K562 (cell line): ENCODE results near the gene DNAAF3. TPM values are rescaled to one million over a fixed set of nuclear protein-coding genes. Genes with fewer than 3 reads are reported as not detected.

ENCODE experiments used
- BRF2 ChIP-seq: IDR thresholded peaks from 3 replicates; pipeline ENCODE4 v1.6.1; 2011; ENCODE audit warnings: borderline replicate concordance, mild to moderate bottlenecking; ENCODE audit not compliant: insufficient read length, insufficient read depth
- CEBPZ ChIP-seq: fragments of 150-350 bp; IDR thresholded peaks from 2 replicates; pipeline ENCODE4 v1.6.1; 2014; ENCODE audit warnings: low read depth, mild to moderate bottlenecking, low read length, borderline replicate concordance
- DMBX1 ChIP-seq: fragments of 250-450 bp; sonication (Bioruptor Pico); IDR thresholded peaks from 2 replicates; pipeline ENCODE4 v1.8.0; 2022; ENCODE audit warnings: inconsistent platforms, mild to moderate bottlenecking, moderate library complexity, borderline replicate concordance
- E2F3 ChIP-seq: fragments of 250-450 bp; sonication (Bioruptor Pico); IDR thresholded peaks from 2 replicates; pipeline ENCODE4 v1.4.0; 2020; ENCODE audit warnings: mild to moderate bottlenecking
- HDAC3 ChIP-seq: fragments of 450-650 bp; IDR thresholded peaks from 2 replicates; pipeline ENCODE4 v1.6.1; 2018; ENCODE audit warnings: borderline replicate concordance, mild to moderate bottlenecking, moderate library complexity; ENCODE audit not compliant: partially characterized antibody
- IRF9 ChIP-seq: fragments of 450-650 bp; IDR thresholded peaks from 2 replicates; pipeline ENCODE4 v1.6.1; 2016; ENCODE audit warnings: missing biosample characterization, missing genetic modification characterization
- MEF2A ChIP-seq: IDR thresholded peaks from 2 replicates; pipeline ENCODE4 v1.6.1; 2011; ENCODE audit warnings: low read depth, mild to moderate bottlenecking, low read length, moderate library complexity; ENCODE audit not compliant: control insufficient read depth
- MYC ChIP-seq, 2 experiments: fragments of 250-450 bp in 1 of 2; sonication (Bioruptor Pico) in 1 of 2; IDR thresholded peaks; 2 replicates each; pipeline versions ENCODE4 v1.5.1 to v1.6.1; 2012 to 2021; ENCODE audit warnings: low read depth in 2 of 2, borderline replicate concordance in 1 of 2, improper control_type of control experiment in 1 of 2, low read length in 1 of 2, mild to moderate bottlenecking in 1 of 2, moderate library complexity in 1 of 2
- NFXL1 ChIP-seq: fragments of 450-650 bp; formaldehyde crosslinking; IDR thresholded peaks from 2 replicates; pipeline ENCODE4 v1.4.0; 2021; ENCODE audit warnings: mild to moderate bottlenecking
- NR2C1 ChIP-seq, 2 experiments: fragments of 450-650 bp; IDR thresholded peaks; 2 replicates each; pipeline ENCODE4 v1.6.1; 2017; ENCODE audit warnings: mild to moderate bottlenecking in 2 of 2, antibody characterized with exemption in 1 of 2, inconsistent platforms in 1 of 2, missing compliant biosample characterization in 1 of 2, missing genetic modification characterization in 1 of 2
- RBBP5 ChIP-seq: fragments of 200-600 bp; sonication (generic); IDR thresholded peaks from 2 replicates; pipeline ENCODE4 v1.6.1; 2012; ENCODE audit warnings: borderline replicate concordance, mild to moderate bottlenecking, low read length, control low read depth, inconsistent platforms; ENCODE audit not compliant: insufficient read depth, poor library complexity, severe bottlenecking
- RCOR1 ChIP-seq, 2 experiments: IDR thresholded peaks; 2 replicates each; pipeline ENCODE4 v1.6.1; 2012; ENCODE audit warnings: low read depth in 2 of 2, low read length in 2 of 2, borderline replicate concordance in 1 of 2, improper control_type of control experiment in 1 of 2
- RNF2 ChIP-seq: sonication (generic); IDR thresholded peaks from 2 replicates; pipeline ENCODE4 v1.6.1; 2016
- TBL1XR1 ChIP-seq, 2 experiments: IDR thresholded peaks; 2 replicates each; pipeline ENCODE4 v1.6.1; 2012; ENCODE audit warnings: improper control_type of control experiment in 2 of 2, low read length in 2 of 2, mild to moderate bottlenecking in 1 of 2
- TBP ChIP-seq: optimal IDR thresholded peaks from 2 replicates; pipeline ENCODE3; 2011; ENCODE audit warnings: low read depth, low read length, improper control_type of control experiment
- TEAD1 ChIP-seq, 2 experiments: fragments of 450-650 bp in 1 of 2; sonication (generic) in 1 of 2; formaldehyde crosslinking; IDR thresholded peaks; 2 replicates each; pipeline versions ENCODE4 v1.4.0 to v1.8.0; 2020 to 2022; ENCODE audit warnings: mild to moderate bottlenecking in 2 of 2, missing genetic modification reagents in 1 of 2
- XRCC4 ChIP-seq: IDR thresholded peaks from one replicate; pipeline ENCODE4 v1.6.1; 2011; ENCODE audit not compliant: insufficient read depth, insufficient read length; ENCODE audit errors: extremely low read depth
- YBX1 ChIP-seq: fragments of 450-650 bp; IDR thresholded peaks from 2 replicates; pipeline ENCODE4 v1.7.1; 2016; ENCODE audit warnings: mild to moderate bottlenecking
- YY1 ChIP-seq, 3 experiments: IDR thresholded peaks; 2 replicates each; pipeline ENCODE4 v1.6.1; 2011; ENCODE audit warnings: low read length in 2 of 3, mild to moderate bottlenecking in 2 of 3, moderate library complexity in 2 of 3, borderline replicate concordance in 1 of 3, control low read depth in 1 of 3, low read depth in 1 of 3; ENCODE audit not compliant: insufficient read depth in 3 of 3, insufficient replicate concordance in 2 of 3, control insufficient read depth in 1 of 3, insufficient read length in 1 of 3; ENCODE audit errors: extremely low read depth in 1 of 3
- ZC3H8 ChIP-seq: fragments of 450-650 bp; IDR thresholded peaks from 2 replicates; pipeline ENCODE4 v1.6.1; 2017
- ZNF224 ChIP-seq: sonication (generic); formaldehyde crosslinking; IDR thresholded peaks from 2 replicates; pipeline ENCODE4 v1.8.0; 2022; ENCODE audit warnings: mild to moderate bottlenecking, missing genetic modification reagents
- ZNF263 ChIP-seq: sonication (generic); formaldehyde crosslinking; IDR thresholded peaks from 2 replicates; pipeline ENCODE4 v1.8.0; 2022; ENCODE audit warnings: mild to moderate bottlenecking, missing genetic modification reagents, borderline replicate concordance
- polyA plus RNA-seq, 8 experiments: library from polyadenylated mRNA; depleted of rRNA in 4 of 8; stranded (reverse) in 5 of 8; unstranded in 3 of 8; fragments of >200 nt; fragmentation: Nextera tagmentation in 2 of 8; fragmentation: Illumina TruSeq in 1 of 8; extraction: Ambion mirVana in 2 of 8; extraction: Trizol in 1 of 8; gene quantifications; 2 replicates each; pipeline versions ENCODE4 v1.2.1 to v1.2.3, GENCODE V29; 2011 to 2014; ENCODE audit warnings: inconsistent platforms in 1 of 8, missing spikeins in 1 of 8
- total RNA-seq, 7 experiments: library from RNA; depleted of rRNA in 6 of 7; stranded (reverse); fragments of >200 nt in 6 of 7; fragmentation: Illumina TruSeq in 2 of 7; extraction: Trizol in 2 of 7; gene quantifications; 2 replicates each; pipeline versions ENCODE4 v1.2.1 to v1.2.3, GENCODE V29; 2011 to 2021; ENCODE audit warnings: low replicate concordance in 1 of 7

Gene DNAAF3
- total and polyA plus RNA-seq, 9 of the 15 experiments (the other 6 are each of a cell fraction or from before 2014, with no cell fraction given): 21.6 to 61.5 (median 43.0) TPM

- no peak for TF ChIP-seq CEBPZ
- no peak for TF ChIP-seq NFXL1 (CRISPR knock-in tag)
- TF ChIP-seq ZC3H8: no peak
- no peak for TF ChIP-seq TEAD1 (CRISPR knock-in tag; IDR thresholded peaks at IDR 0.05)
- TF ChIP-seq XRCC4: no peak
- TF ChIP-seq RCOR1 (IDR thresholded peaks at IDR 0.05; ENCODE audit: borderline replicate concordance in 1 of 2, low read depth in 2 of 2, low read length in 2 of 2): no peak
- no peak for TF ChIP-seq YBX1
- no peak for TF ChIP-seq E2F3
- TF ChIP-seq RNF2: no peak
- no peak for TF ChIP-seq ZNF224 (CRISPR knock-in tag)
- TF ChIP-seq NR2C1 (IDR thresholded peaks at IDR 0.05): peak; percentile 86
- peak; percentile 93 for TF ChIP-seq NR2C1 (tag; IDR thresholded peaks at IDR 0.05)
- no peak; the same call in 1 of the 2 replicates for TF ChIP-seq MYC (IDR thresholded peaks at IDR 0.05; ENCODE audit: low read depth, low read length)
- no peak for TF ChIP-seq MYC (CRISPR knock-in tag; IDR thresholded peaks at IDR 0.05; ENCODE audit: borderline replicate concordance, low read depth)
- no peak for TF ChIP-seq TBL1XR1 (IDR thresholded peaks at IDR 0.05; ENCODE audit: low read length in 2 of 2)
- no peak for TF ChIP-seq MEF2A
- no peak for TF ChIP-seq IRF9
- TF ChIP-seq YY1 (IDR thresholded peaks at IDR 0.05; ENCODE audit: borderline replicate concordance in 1 of 3, control insufficient read depth in 1 of 3, extremely low read depth in 1 of 3, insufficient read depth in 3 of 3, insufficient read length in 1 of 3, insufficient replicate concordance in 2 of 3, low read depth in 1 of 3, low read length in 2 of 3): peak in 2 of 3 experiments; percentile 9 to 56
- TF ChIP-seq BRF2: no peak
- TF ChIP-seq RBBP5: no peak
- peak; percentile 46 for TF ChIP-seq TBP
- no peak for TF ChIP-seq HDAC3
- no peak for TF ChIP-seq ZNF263 (CRISPR knock-in tag)
- TF ChIP-seq DMBX1 (CRISPR knock-in tag): peak; percentile 70; the same call in 1 of the 2 replicates
These were observed 47.9 kb downstream of the DNAAF3 start (continued) for GRCh38 chr19:55118401-55118991.
